LNCaP clone FGC (cell line): ENCODE data around the gene WDFY3.

Experiments used
- DNase-seq: peaks from one replicate; pipeline ENCODE4 v3.0.0-alpha.2; 2011; ENCODE audit warnings: low read depth
- H3K4me3 ChIP-seq: 2 replicates; pipeline ENCODE4 v1.5.1; 2011; ENCODE audit warnings: mild to moderate bottlenecking, low read depth, low read length, control low read depth
- CTCF ChIP-seq: IDR thresholded peaks from 2 replicates; pipeline ENCODE4 v1.5.1; 2012; ENCODE audit warnings: mild to moderate bottlenecking; ENCODE audit not compliant: control insufficient read depth, insufficient read depth; ENCODE audit errors: extremely low read depth

The WDFY3 gene

GRCh38 chr4:84914686-84915395 lies 51.6 kb downstream of the WDFY3 start:
- H3K4me3 ChIP-seq = no peak overlapping the region
- no peak for TF ChIP-seq CTCF
- no peak for DNase-seq

DNA sequence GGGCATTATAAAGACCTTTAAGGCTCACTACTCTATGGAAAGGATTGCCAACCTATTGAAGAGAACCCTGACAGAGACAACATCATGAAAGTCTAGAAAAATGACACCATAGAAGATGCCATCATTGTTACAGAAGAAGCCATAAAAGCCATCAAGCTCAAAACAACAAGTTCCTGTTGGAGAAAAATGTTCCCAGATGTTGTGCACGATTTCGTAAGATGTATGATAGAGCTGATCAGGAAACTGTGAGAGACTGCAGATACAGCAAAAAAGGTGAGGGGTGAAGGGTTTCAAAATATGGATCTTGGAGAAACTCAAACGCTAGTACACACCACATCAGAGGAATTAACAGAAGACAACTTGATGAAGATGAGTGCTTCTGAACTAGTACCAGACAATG lies 53.3 kb downstream of the WDFY3 start:
- DNase-seq = no peak

GRCh38 chr4:84912741-84913140 lies 53.7 kb downstream of the WDFY3 start:
- no peak overlapping the region for H3K4me3 ChIP-seq
- TF ChIP-seq CTCF = no peak
- DNase-seq = no peak

More for the DNA sequence above, 53.3 kb downstream of the WDFY3 start:
- H3K4me3 ChIP-seq = no peak overlapping the region
- TF ChIP-seq CTCF = no peak

- DNase-seq = no peak
- TF ChIP-seq CTCF = no peak
- H3K4me3 ChIP-seq = no peak overlapping the region
Observed at GRCh38 chr4:84908876-84909275, 57.6 kb downstream of the WDFY3 start.

DNA sequence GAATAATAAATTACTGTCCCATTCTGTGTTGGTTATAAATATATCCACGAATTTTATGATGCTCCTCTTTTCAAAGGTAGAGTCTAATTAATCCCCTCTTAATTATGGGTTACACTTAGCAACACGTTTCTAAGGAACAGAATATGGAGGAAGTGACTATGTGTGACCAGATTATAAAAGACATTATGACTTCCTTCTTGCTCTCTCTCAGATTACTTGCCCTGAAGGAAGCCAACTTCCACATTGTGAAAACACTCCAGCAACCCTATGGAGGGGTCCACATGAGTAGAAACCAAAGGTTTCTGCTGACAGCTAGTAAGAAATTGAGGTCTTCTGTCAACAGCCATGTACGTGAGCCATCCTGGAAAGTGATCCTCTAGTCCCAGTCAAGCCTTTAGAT lies 59.3 kb downstream of the WDFY3 start:
- no peak for TF ChIP-seq CTCF
- no peak overlapping the region for H3K4me3 ChIP-seq
- no peak for DNase-seq

DNA sequence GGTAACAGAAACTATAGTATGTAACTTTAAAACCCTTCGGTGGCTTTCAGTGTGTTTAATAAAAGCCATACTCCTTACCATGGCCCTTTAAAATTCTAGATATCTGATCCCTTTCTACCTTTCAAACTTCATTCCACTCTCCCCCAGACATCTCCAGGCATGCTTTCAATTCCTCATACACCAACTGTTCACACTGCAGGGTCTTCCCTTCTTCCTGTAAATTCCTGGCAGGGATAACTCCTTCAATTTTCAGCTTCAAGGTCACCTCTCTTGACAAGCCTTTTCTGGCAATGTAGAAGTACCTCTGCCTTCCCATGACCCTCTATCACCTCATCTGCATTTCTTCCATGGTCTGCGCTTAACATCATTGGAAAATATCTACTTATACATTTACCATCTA lies 60.8 kb downstream of the WDFY3 start:
- H3K4me3 ChIP-seq = no peak overlapping the region
- DNase-seq = no peak
- TF ChIP-seq CTCF = no peak

DNA sequence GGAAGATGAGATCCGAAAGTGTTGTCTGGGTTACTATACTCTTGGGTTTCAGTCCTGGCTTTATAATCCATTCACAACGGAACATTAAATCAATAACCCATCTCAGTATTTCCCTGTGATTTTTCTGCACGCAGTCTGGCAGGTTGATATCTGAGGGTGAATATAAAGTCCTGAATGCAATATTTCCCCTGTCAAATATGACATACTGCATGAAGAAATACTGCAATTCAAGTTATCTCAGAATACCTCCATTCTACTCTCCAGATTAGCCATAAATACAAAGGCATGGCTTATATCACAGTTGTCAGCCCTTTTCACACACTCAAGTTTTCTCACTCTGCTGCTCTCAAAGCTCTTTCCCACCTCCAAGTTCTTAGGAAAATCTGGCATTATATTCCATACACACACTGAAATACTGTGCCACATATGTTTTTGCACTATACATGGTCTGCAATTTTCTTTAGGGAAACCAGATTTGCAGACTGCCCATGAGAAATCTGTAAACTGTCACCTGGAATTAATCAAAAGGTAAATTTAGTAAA lies 64.7 kb downstream of the WDFY3 start:
- DNase-seq = no peak
- no peak for TF ChIP-seq CTCF

More for the DNA sequence above, 64.7 kb downstream of the WDFY3 start:
- H3K4me3 ChIP-seq = no peak overlapping the region
